Heart left ventricle (tissue), 16 donors: ENCODE results near the gene KRT35. TPM values are rescaled to one million over a fixed set of nuclear protein-coding genes. Genes with fewer than 3 reads are reported as not detected.

Experiments
- ATAC-seq, 4 donors: fragments of 200-7000 bp; cut with Tn5 transposase; one replicate each; pipeline ENCODE4 v1.9.1; 2020 to 2022; ENCODE audit warnings: moderate library complexity in 4 of 4, mild to moderate bottlenecking in 3 of 4, moderate number of reproducible peaks in 1 of 4
- DNase-seq, 5 donors: peaks; one replicate each; pipeline ENCODE4 v3.0.0-alpha.2; 2020
- H3K27ac ChIP-seq, 12 donors: fragments of 200-600 bp; sonication (generic) in 4 of 12; one replicate each; pipeline versions ENCODE4 v1.5.0 to v1.8.0; 2016 to 2022; ENCODE audit warnings: mild to moderate bottlenecking in 2 of 12
- H3K27me3 ChIP-seq, 9 donors: fragments of 200-600 bp; sonication (generic) in 2 of 9; one replicate each; pipeline versions ENCODE4 v1.5.1 to v1.8.0; 2016 to 2022; ENCODE audit warnings: mild to moderate bottlenecking in 3 of 9
- H3K36me3 ChIP-seq, 9 donors: fragments of 200-600 bp; sonication (generic) in 2 of 9; one replicate each; pipeline versions ENCODE4 v1.5.0 to v1.8.0; 2018 to 2022; ENCODE audit warnings: mild to moderate bottlenecking in 2 of 9
- H3K4me1 ChIP-seq, 12 donors: fragments of 200-600 bp; sonication (generic) in 4 of 12; one replicate each; pipeline versions ENCODE4 v1.5.0 to v1.8.0; 2016 to 2022; ENCODE audit warnings: mild to moderate bottlenecking in 3 of 12
- H3K4me3 ChIP-seq, 12 donors: fragments of 200-600 bp; sonication (generic) in 4 of 12; one replicate each; pipeline versions ENCODE4 v1.5.0 to v1.8.0; 2017 to 2022; ENCODE audit warnings: mild to moderate bottlenecking in 9 of 12, moderate library complexity in 4 of 12
- H3K9me3 ChIP-seq, 12 donors: fragments of 200-600 bp; sonication (generic) in 4 of 12; one replicate each; pipeline versions ENCODE4 v1.5.0 to v1.8.0; 2016 to 2022; ENCODE audit warnings: mild to moderate bottlenecking in 1 of 12
- CTCF ChIP-seq, 12 donors: fragments of 200-600 bp; sonication (generic) in 4 of 12; IDR thresholded peaks; one replicate each; pipeline versions ENCODE4 v1.5.0 to v1.8.0; 2018 to 2022; ENCODE audit warnings: antibody characterized with exemption in 12 of 12, mild to moderate bottlenecking in 5 of 12
- POLR2A ChIP-seq, 2 donors: fragments of 450-650 bp; IDR thresholded peaks; one replicate each; pipeline ENCODE4 v1.6.1; 2017; ENCODE audit warnings: antibody characterized with exemption in 2 of 2, mild to moderate bottlenecking in 2 of 2, moderate library complexity in 2 of 2
- WGBS, 4 donors: extraction: QIAGEN DNeasy Blood & Tissue Kit in 2 of 4; methylation state at CpG; one replicate each; pipeline versions ENCODE4 v1.1.5 to v1.1.7; 2013 to 2018; 5-methylcytosine and 5-hydroxymethylcytosine counted together
- intact Hi-C, 10 donors: fragments of 100-400 bp; cut with DNase I; formaldehyde crosslinking; loops; one replicate each; pipeline versions ENCODE4 v1.11.1 to v1.14.2; 2022
- polyA plus RNA-seq, 2 donors: library from polyadenylated mRNA; stranded (reverse); fragments of 200-250 nt; gene quantifications; one replicate each; pipeline ENCODE4 v1.2.3, GENCODE V29; 2013
- total RNA-seq, 9 donors: library from RNA; depleted of rRNA in 2 of 9; stranded (reverse); fragments of >200 nt in 2 of 9; fragmentation: NEBNext Ultra II Directional in 3 of 9; extraction: Animal tissue kit (Norgen Biotek cat#: 25700) in 3 of 9; gene quantifications; one replicate each; pipeline versions ENCODE4 v1.1.0 to v1.2.4, GENCODE V29; 2016 to 2023
- donor health status: ischemic (EF 13 %, LVEDD 7.1; RV severe dilation, severe dysfunction).
- donor health status: healthy with polysubstance abuse.
- donor health status: DM: no; HTN: yes; CAD: no.
- donor health status: DM: no; HTN: no; CAD: no.
- donor health status: ischemic (EF 25% LVEDD 6.9; RV normal size, moderate dysfunction).
- donor health status: ischemic (EF 25% LVEDD 5.7; RV mildly dilated, moderate dysfunction).
- donor health status: healthy.
- donor health status: DM: yes; HTN: yes; CAD: no.
- donor health status: ischemic (EF 35%, LVEDD 5.7; RV mildly dilated, moderate dysfunction).
- donor health status: nonischemic (EF 11% LVEDD 7.7; RV severe dilation, severe dysfunction).
- donor health status: DM: yes; HTN: yes; CAD: no.
- donor health status: PGD.
- donor health status: ischemic (EF 29% LVEDD 5.4; RV normal size, mild dysfunction).
- donor health status: nonischemic (EF 23%, LVEDD 6.1; RV moderate dilation, normal function).

KRT35 gene
- total and polyA plus RNA-seq, 11 donors: not detected

- Histone ChIP-seq H3K36me3 (no peaks in the 10 kb centered on the region), H3K27ac (no peak overlapping the region), H3K4me3 (no peak overlapping the region), H3K9me3 (no peaks in the 10 kb centered on the region), H3K27me3 (peaks cover 0 to 15% (median 0%) of the 10 kb centered on the region in 9 donors), H3K4me1 (no peaks in the 10 kb centered on the region)
- WGBS, 4 donors: 77 to 79% (median 78%) methylated on average over 14 of the region's 14 CpGs
- intact Hi-C loops: no loop called here
- ATAC-seq (no peak), DNase-seq (no peak)
- TF ChIP-seq CTCF (IDR thresholded peaks at IDR 0.05) (no peak), POLR2A (IDR thresholded peaks at IDR 0.05) (no peak)
Observed at GRCh38 chr17:41505809-41506767, 25.1 kb upstream of the KRT35 start.

- no peak within 1 kb of the TSS for H3K4me3 ChIP-seq
- DNase-seq (no peak), ATAC-seq (no peak)
- WGBS, 4 donors: 83 to 90% (median 84%) methylated on average over 16 to 17 of the region's 17 CpGs
- TF ChIP-seq POLR2A (IDR thresholded peaks at IDR 0.05) (no peak), CTCF (IDR thresholded peaks at IDR 0.05) (no peak)
- H3K9me3 ChIP-seq: no peaks in the 10 kb centered on the region
- intact Hi-C loops: no loop called here
- H3K4me1 ChIP-seq: no peaks in the 10 kb centered on the region
- H3K36me3 ChIP-seq: no peaks in the 10 kb centered on the region
- H3K27me3 ChIP-seq: peaks cover 0 to 13% (median 0%) of the 10 kb centered on the region in 9 donors
- no peak within 1 kb of the TSS for H3K27ac ChIP-seq
Observed at GRCh38 chr17:41505007-41505808, 24.3 kb upstream of the KRT35 start, which contains the start of gene KRT13. KRT13 (minus strand) TSS chr17:41505612; CDS start chr17:41505550, 62 bp downstream.

GRCh38 chr17:41504246-41504977 is 23.5 kb upstream of the KRT35 start:
- ATAC-seq: no peak
- H3K27me3 ChIP-seq: peaks cover 0 to 11% (median 0%) of the 10 kb centered on the region in 9 donors

More at GRCh38 chr17:41504246-41504977, 23.5 kb upstream of the KRT35 start:
- WGBS, 4 donors: 65 to 79% (median 71%) methylated on average over 8 of the region's 8 CpGs
- H3K27ac ChIP-seq: no peak overlapping the region
- no peaks in the 10 kb centered on the region for H3K4me1 ChIP-seq
- no peaks in the 10 kb centered on the region for H3K9me3 ChIP-seq
- H3K4me3 ChIP-seq: no peak overlapping the region
- intact Hi-C loops: no loop called here
- no peak for DNase-seq
- TF ChIP-seq POLR2A (IDR thresholded peaks at IDR 0.05): no peak
- TF ChIP-seq CTCF (IDR thresholded peaks at IDR 0.05): no peak
- H3K36me3 ChIP-seq: no peaks in the 10 kb centered on the region
